ENCODE data around the gene AOPEP.
"Not testable (repeated sequence)": the region's sequence is repeated elsewhere in the genome, so short reads cannot be mapped to it uniquely, and the experiment has no call there.

Gene AOPEP

GRCh38 chr9:94830071-94830604 lies 103.6 kb downstream of the AOPEP start:
- peaks cover 16 to 28% of the 10 kb centered on the region in 2 donors for H3K4me1 ChIP-seq (ENCODE audit: control insufficient read depth in 2 of 2, insufficient read depth in 2 of 2, low read length in 2 of 2)
- H3K9ac ChIP-seq (ENCODE audit: low read depth in 1 of 2, low read length in 2 of 2); H3K27me3 ChIP-seq (ENCODE audit: control insufficient read depth in 2 of 2, insufficient read depth in 2 of 2, low read length in 2 of 2); H3K4me3 ChIP-seq (ENCODE audit: low read length in 2 of 2); H3K27ac ChIP-seq (ENCODE audit: low read depth in 2 of 2, low read length in 2 of 2); H3K36me3 ChIP-seq (ENCODE audit: control insufficient read depth in 2 of 2, insufficient read depth in 2 of 2, low read length in 2 of 2); H3K9me3 ChIP-seq (ENCODE audit: control insufficient read depth in 2 of 2, low read length in 2 of 2): not testable (repeated sequence)

- no peaks in the 10 kb centered on the region for H3K27me3 ChIP-seq (ENCODE audit: control insufficient read depth in 2 of 2, insufficient read depth in 2 of 2, low read length in 2 of 2)
- no peaks in the 10 kb centered on the region for H3K4me1 ChIP-seq (ENCODE audit: control insufficient read depth in 2 of 2, insufficient read depth in 2 of 2, low read length in 2 of 2)
- no peak overlapping the region for H3K27ac ChIP-seq (ENCODE audit: low read depth in 2 of 2, low read length in 2 of 2)
- H3K36me3 ChIP-seq (ENCODE audit: control insufficient read depth in 2 of 2, insufficient read depth in 2 of 2, low read length in 2 of 2), result no peaks in the 10 kb centered on the region
- no peak overlapping the region for H3K4me3 ChIP-seq (ENCODE audit: low read length in 2 of 2)
- H3K9ac ChIP-seq (ENCODE audit: low read depth in 1 of 2, low read length in 2 of 2), result no peak overlapping the region
- H3K9me3 ChIP-seq (ENCODE audit: control insufficient read depth in 2 of 2, low read length in 2 of 2), result peaks cover 0 to 2% of the 10 kb centered on the region in 2 donors
These were observed 107.3 kb downstream of the AOPEP start for GRCh38 chr9:94833802-94834201.

- H3K27me3 ChIP-seq (ENCODE audit: control insufficient read depth in 2 of 2, insufficient read depth in 2 of 2, low read length in 2 of 2), result no peaks in the 10 kb centered on the region
- H3K9ac ChIP-seq (ENCODE audit: low read depth in 1 of 2, low read length in 2 of 2), result no peak overlapping the region
- H3K4me3 ChIP-seq (ENCODE audit: low read length in 2 of 2), result no peak overlapping the region
- no peak overlapping the region for H3K27ac ChIP-seq (ENCODE audit: low read depth in 2 of 2, low read length in 2 of 2)
- H3K9me3 ChIP-seq (ENCODE audit: control insufficient read depth in 2 of 2, low read length in 2 of 2), result peaks cover 0 to 2% of the 10 kb centered on the region in 2 donors
- H3K4me1 ChIP-seq (ENCODE audit: control insufficient read depth in 2 of 2, insufficient read depth in 2 of 2, low read length in 2 of 2), result no peaks in the 10 kb centered on the region
- no peaks in the 10 kb centered on the region for H3K36me3 ChIP-seq (ENCODE audit: control insufficient read depth in 2 of 2, insufficient read depth in 2 of 2, low read length in 2 of 2)
These were observed 110.9 kb downstream of the AOPEP start for GRCh38 chr9:94837404-94837803.

GRCh38 chr9:94839398-94839797 lies 112.9 kb downstream of the AOPEP start:
- Histone ChIP-seq H3K36me3 (ENCODE audit: control insufficient read depth in 2 of 2, insufficient read depth in 2 of 2, low read length in 2 of 2) (no peaks in the 10 kb centered on the region), H3K4me3 (ENCODE audit: low read length in 2 of 2) (no peak overlapping the region), H3K4me1 (ENCODE audit: control insufficient read depth in 2 of 2, insufficient read depth in 2 of 2, low read length in 2 of 2) (no peaks in the 10 kb centered on the region), H3K27ac (ENCODE audit: low read depth in 2 of 2, low read length in 2 of 2) (no peak overlapping the region), H3K9ac (ENCODE audit: low read depth in 1 of 2, low read length in 2 of 2) (no peak overlapping the region), H3K9me3 (ENCODE audit: control insufficient read depth in 2 of 2, low read length in 2 of 2) (peaks cover 0 to 2% of the 10 kb centered on the region in 2 donors), H3K27me3 (ENCODE audit: control insufficient read depth in 2 of 2, insufficient read depth in 2 of 2, low read length in 2 of 2) (no peaks in the 10 kb centered on the region)

GRCh38 chr9:94840738-94841137 lies 114.2 kb downstream of the AOPEP start:
- Histone ChIP-seq H3K27me3 (ENCODE audit: control insufficient read depth in 2 of 2, insufficient read depth in 2 of 2, low read length in 2 of 2) (no peaks in the 10 kb centered on the region), H3K4me3 (ENCODE audit: low read length in 2 of 2) (no peak overlapping the region), H3K36me3 (ENCODE audit: control insufficient read depth in 2 of 2, insufficient read depth in 2 of 2, low read length in 2 of 2) (no peaks in the 10 kb centered on the region), H3K9ac (ENCODE audit: low read depth in 1 of 2, low read length in 2 of 2) (no peak overlapping the region), H3K27ac (ENCODE audit: low read depth in 2 of 2, low read length in 2 of 2) (no peak overlapping the region), H3K9me3 (ENCODE audit: control insufficient read depth in 2 of 2, low read length in 2 of 2) (peaks cover 0 to 2% of the 10 kb centered on the region in 2 donors), H3K4me1 (ENCODE audit: control insufficient read depth in 2 of 2, insufficient read depth in 2 of 2, low read length in 2 of 2) (no peaks in the 10 kb centered on the region)

GRCh38 chr9:94843134-94843533 lies 116.6 kb downstream of the AOPEP start:
- no peaks in the 10 kb centered on the region for H3K36me3 ChIP-seq (ENCODE audit: control insufficient read depth in 2 of 2, insufficient read depth in 2 of 2, low read length in 2 of 2)
- no peaks in the 10 kb centered on the region for H3K9me3 ChIP-seq (ENCODE audit: control insufficient read depth in 2 of 2, low read length in 2 of 2)
- H3K27ac ChIP-seq (ENCODE audit: low read depth in 2 of 2, low read length in 2 of 2), result no peak overlapping the region
- no peak overlapping the region for H3K9ac ChIP-seq (ENCODE audit: low read depth in 1 of 2, low read length in 2 of 2)
- H3K27me3 ChIP-seq (ENCODE audit: control insufficient read depth in 2 of 2, insufficient read depth in 2 of 2, low read length in 2 of 2), result no peaks in the 10 kb centered on the region
- H3K4me1 ChIP-seq (ENCODE audit: control insufficient read depth in 2 of 2, insufficient read depth in 2 of 2, low read length in 2 of 2), result no peaks in the 10 kb centered on the region
- H3K4me3 ChIP-seq (ENCODE audit: low read length in 2 of 2), result no peak overlapping the region

- no peak overlapping the region for H3K9ac ChIP-seq (ENCODE audit: low read depth in 1 of 2, low read length in 2 of 2)
- no peak overlapping the region for H3K4me3 ChIP-seq (ENCODE audit: low read length in 2 of 2)
- no peaks in the 10 kb centered on the region for H3K4me1 ChIP-seq (ENCODE audit: control insufficient read depth in 2 of 2, insufficient read depth in 2 of 2, low read length in 2 of 2)
- H3K27ac ChIP-seq (ENCODE audit: low read depth in 2 of 2, low read length in 2 of 2), result no peak overlapping the region
- H3K27me3 ChIP-seq (ENCODE audit: control insufficient read depth in 2 of 2, insufficient read depth in 2 of 2, low read length in 2 of 2), result no peaks in the 10 kb centered on the region
- no peaks in the 10 kb centered on the region for H3K9me3 ChIP-seq (ENCODE audit: control insufficient read depth in 2 of 2, low read length in 2 of 2)
- no peaks in the 10 kb centered on the region for H3K36me3 ChIP-seq (ENCODE audit: control insufficient read depth in 2 of 2, insufficient read depth in 2 of 2, low read length in 2 of 2)
These were observed 120.2 kb downstream of the AOPEP start for GRCh38 chr9:94846739-94847138.

- no peak overlapping the region for H3K4me3 ChIP-seq (ENCODE audit: low read length in 2 of 2)
- H3K27me3 ChIP-seq (ENCODE audit: control insufficient read depth in 2 of 2, insufficient read depth in 2 of 2, low read length in 2 of 2), result no peaks in the 10 kb centered on the region
- H3K9ac ChIP-seq (ENCODE audit: low read depth in 1 of 2, low read length in 2 of 2), result no peak overlapping the region
- H3K9me3 ChIP-seq (ENCODE audit: control insufficient read depth in 2 of 2, low read length in 2 of 2), result no peaks in the 10 kb centered on the region
- H3K36me3 ChIP-seq (ENCODE audit: control insufficient read depth in 2 of 2, insufficient read depth in 2 of 2, low read length in 2 of 2), result no peaks in the 10 kb centered on the region
- no peak overlapping the region for H3K27ac ChIP-seq (ENCODE audit: low read depth in 2 of 2, low read length in 2 of 2)
- no peaks in the 10 kb centered on the region for H3K4me1 ChIP-seq (ENCODE audit: control insufficient read depth in 2 of 2, insufficient read depth in 2 of 2, low read length in 2 of 2)
These were observed 121.0 kb downstream of the AOPEP start for GRCh38 chr9:94847486-94847885.

GRCh38 chr9:94848791-94849190 lies 122.3 kb downstream of the AOPEP start:
- not testable (repeated sequence) for H3K36me3 ChIP-seq (ENCODE audit: control insufficient read depth in 2 of 2, insufficient read depth in 2 of 2, low read length in 2 of 2); H3K4me1 ChIP-seq (ENCODE audit: control insufficient read depth in 2 of 2, insufficient read depth in 2 of 2, low read length in 2 of 2); H3K9me3 ChIP-seq (ENCODE audit: control insufficient read depth in 2 of 2, low read length in 2 of 2); H3K4me3 ChIP-seq (ENCODE audit: low read length in 2 of 2); H3K27ac ChIP-seq (ENCODE audit: low read depth in 2 of 2, low read length in 2 of 2); H3K27me3 ChIP-seq (ENCODE audit: control insufficient read depth in 2 of 2, insufficient read depth in 2 of 2, low read length in 2 of 2); H3K9ac ChIP-seq (ENCODE audit: low read depth in 1 of 2, low read length in 2 of 2)

GRCh38 chr9:94850540-94851434 lies 124.3 kb downstream of the AOPEP start:
- Histone ChIP-seq H3K36me3 (ENCODE audit: control insufficient read depth in 2 of 2, insufficient read depth in 2 of 2, low read length in 2 of 2) (no peaks in the 10 kb centered on the region), H3K4me3 (ENCODE audit: low read length in 2 of 2) (no peak overlapping the region), H3K27me3 (ENCODE audit: control insufficient read depth in 2 of 2, insufficient read depth in 2 of 2, low read length in 2 of 2) (no peaks in the 10 kb centered on the region), H3K4me1 (ENCODE audit: control insufficient read depth in 2 of 2, insufficient read depth in 2 of 2, low read length in 2 of 2) (no peaks in the 10 kb centered on the region), H3K27ac (ENCODE audit: low read depth in 2 of 2, low read length in 2 of 2) (no peak overlapping the region), H3K9ac (ENCODE audit: low read depth in 1 of 2, low read length in 2 of 2) (no peak overlapping the region), H3K9me3 (ENCODE audit: control insufficient read depth in 2 of 2, low read length in 2 of 2) (no peaks in the 10 kb centered on the region)

Data from mucosa of rectum (tissue), 2 donors.